DOHH2 (cell line): ENCODE measurements around the gene ASB15.

Experiments
- H3F3A ChIP-seq: fragments of 200-600 bp; sonication (generic), shearing (Covaris generic); 2 replicates; pipeline ENCODE4 v1.6.0; 2016; ENCODE audit warnings: antibody characterized with exemption, mild to moderate bottlenecking; ENCODE audit not compliant: control insufficient read depth, insufficient read depth
- H3K27ac ChIP-seq: fragments of 200-600 bp; sonication (generic); 2 replicates; pipeline ENCODE4 v1.5.1; 2014; ENCODE audit warnings: low read depth, mild to moderate bottlenecking, low read length, moderate library complexity
- H3K27me3 ChIP-seq: fragments of 200-600 bp; sonication (generic); 2 replicates; pipeline ENCODE4 v1.6.1; 2014; ENCODE audit warnings: mild to moderate bottlenecking, low read length, mixed read lengths; ENCODE audit not compliant: control insufficient read depth
- H3K36me3 ChIP-seq: fragments of 200-600 bp; sonication (generic); 2 replicates; pipeline ENCODE4 v1.6.1; 2014; ENCODE audit warnings: mild to moderate bottlenecking, low read length, moderate library complexity, mixed read lengths; ENCODE audit not compliant: control insufficient read depth
- H3K4me1 ChIP-seq: fragments of 200-600 bp; sonication (generic); 2 replicates; pipeline ENCODE4 v1.6.1; 2014; ENCODE audit warnings: mild to moderate bottlenecking, low read length, mixed read lengths; ENCODE audit not compliant: control insufficient read depth
- H3K4me2 ChIP-seq: fragments of 200-600 bp; sonication (generic); 2 replicates; pipeline ENCODE4 v1.6.0; 2014; ENCODE audit warnings: mild to moderate bottlenecking, low read length, moderate library complexity
- H3K4me3 ChIP-seq: fragments of 200-600 bp; sonication (generic); 2 replicates; pipeline ENCODE4 v1.5.1; 2014; ENCODE audit warnings: mild to moderate bottlenecking, low read length, mixed read lengths
- H3K79me2 ChIP-seq: fragments of 200-600 bp; sonication (generic); 2 replicates; pipeline ENCODE4 v1.6.1; 2014; ENCODE audit warnings: mild to moderate bottlenecking, low read length, mixed read lengths; ENCODE audit not compliant: control insufficient read depth
- H3K9me2 ChIP-seq: fragments of 200-600 bp; sonication (generic); replicated peaks from 2 replicates; pipeline ENCODE4 v1.6.1; 2014; ENCODE audit warnings: mild to moderate bottlenecking, low read length, mixed read lengths; ENCODE audit not compliant: control insufficient read depth
- H3K9me3 ChIP-seq: fragments of 200-600 bp; sonication (generic); 2 replicates; pipeline ENCODE4 v1.6.1; 2014; ENCODE audit warnings: antibody characterized with exemption, low read length, mixed read lengths; ENCODE audit not compliant: control insufficient read depth, insufficient read depth
- H4K20me1 ChIP-seq: fragments of 200-600 bp; sonication (generic); 2 replicates; pipeline ENCODE4 v1.6.0; 2014; ENCODE audit warnings: low read depth, mild to moderate bottlenecking, antibody characterized with exemption, low read length, moderate library complexity; ENCODE audit not compliant: control insufficient read depth, insufficient read depth
- EZH2phosphoT487 ChIP-seq: fragments of 200-600 bp; sonication (generic); IDR thresholded peaks from 2 replicates; pipeline ENCODE4 v1.6.1; 2017; ENCODE audit warnings: borderline replicate concordance, mild to moderate bottlenecking, antibody characterized with exemption, low read length, moderate library complexity, mixed read lengths
- TF ChIP-seq, protein P1 (sequence below): fragments of 200-600 bp; sonication (generic); IDR thresholded peaks from one replicate; pipeline ENCODE4 v1.5.1; 2014; ENCODE audit warnings: antibody characterized with exemption, mild to moderate bottlenecking, low read depth, low read length; ENCODE audit not compliant: poor library complexity, severe bottlenecking

ASB15 gene

DNA sequence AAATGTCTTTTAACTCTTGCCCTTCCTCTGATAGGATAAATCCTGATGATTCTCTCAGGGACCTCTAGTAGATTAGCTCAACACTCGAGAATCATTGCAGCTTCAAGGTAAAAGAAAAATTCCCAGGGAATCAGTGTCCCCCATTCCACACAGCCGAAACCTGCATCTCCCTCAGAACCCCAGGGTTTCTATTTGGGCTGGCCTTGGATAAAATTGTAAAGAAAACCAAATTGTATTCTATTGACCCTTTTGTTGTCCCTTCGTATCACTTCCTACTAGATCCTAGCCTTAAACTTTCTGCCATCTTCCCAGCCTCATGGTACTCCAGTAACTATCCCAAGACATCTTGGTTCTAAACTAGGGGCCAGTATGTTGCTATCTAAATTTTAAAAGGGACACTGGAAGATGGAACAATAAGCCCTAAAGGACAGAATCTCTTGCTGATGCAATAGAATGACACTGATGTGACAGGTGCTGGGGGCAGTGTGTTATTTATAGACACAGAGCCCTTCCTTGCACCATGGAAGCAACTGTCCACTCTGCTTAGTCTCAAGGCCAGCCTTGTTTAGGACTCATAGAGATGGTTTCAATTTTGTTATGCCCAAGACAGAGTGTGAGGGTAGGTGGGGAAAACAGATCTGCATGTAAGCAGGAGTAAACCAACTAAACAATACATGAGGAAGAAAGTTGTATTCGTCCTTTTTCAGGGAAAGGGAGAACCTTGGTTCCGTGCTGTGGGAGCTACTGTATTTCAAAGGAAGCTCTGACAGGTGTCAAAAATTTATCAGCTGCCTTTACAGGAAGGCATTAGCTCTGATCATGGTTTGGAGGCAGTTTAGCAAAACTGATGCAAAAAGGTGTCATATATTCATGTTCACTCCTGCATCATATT lies 7.6 kb downstream of the ASB15 start:
- H3K27ac ChIP-seq, result no peak overlapping the region
- no peaks in the 10 kb centered on the region for H3K79me2 ChIP-seq
- H3K4me1 ChIP-seq, result no peaks in the 10 kb centered on the region
- no peak overlapping the region for H3K4me3 ChIP-seq
- H3K36me3 ChIP-seq, result no peaks in the 10 kb centered on the region
- H3K27me3 ChIP-seq, result peaks cover 4% of the 10 kb centered on the region; the same call in 1 of the 2 replicates
- no peak overlapping the region for H3K4me2 ChIP-seq
- no peaks in the 10 kb centered on the region for H3K9me2 ChIP-seq
- H4K20me1 ChIP-seq, result no peaks in the 10 kb centered on the region
- TF ChIP-seq, protein P1, sequence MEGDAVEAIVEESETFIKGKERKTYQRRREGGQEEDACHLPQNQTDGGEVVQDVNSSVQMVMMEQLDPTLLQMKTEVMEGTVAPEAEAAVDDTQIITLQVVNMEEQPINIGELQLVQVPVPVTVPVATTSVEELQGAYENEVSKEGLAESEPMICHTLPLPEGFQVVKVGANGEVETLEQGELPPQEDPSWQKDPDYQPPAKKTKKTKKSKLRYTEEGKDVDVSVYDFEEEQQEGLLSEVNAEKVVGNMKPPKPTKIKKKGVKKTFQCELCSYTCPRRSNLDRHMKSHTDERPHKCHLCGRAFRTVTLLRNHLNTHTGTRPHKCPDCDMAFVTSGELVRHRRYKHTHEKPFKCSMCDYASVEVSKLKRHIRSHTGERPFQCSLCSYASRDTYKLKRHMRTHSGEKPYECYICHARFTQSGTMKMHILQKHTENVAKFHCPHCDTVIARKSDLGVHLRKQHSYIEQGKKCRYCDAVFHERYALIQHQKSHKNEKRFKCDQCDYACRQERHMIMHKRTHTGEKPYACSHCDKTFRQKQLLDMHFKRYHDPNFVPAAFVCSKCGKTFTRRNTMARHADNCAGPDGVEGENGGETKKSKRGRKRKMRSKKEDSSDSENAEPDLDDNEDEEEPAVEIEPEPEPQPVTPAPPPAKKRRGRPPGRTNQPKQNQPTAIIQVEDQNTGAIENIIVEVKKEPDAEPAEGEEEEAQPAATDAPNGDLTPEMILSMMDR, result no peak
- no peak for TF ChIP-seq EZH2phosphoT487
- no peaks in the 10 kb centered on the region for H3K9me3 ChIP-seq
- no peaks in the 10 kb centered on the region for H3F3A ChIP-seq

DNA sequence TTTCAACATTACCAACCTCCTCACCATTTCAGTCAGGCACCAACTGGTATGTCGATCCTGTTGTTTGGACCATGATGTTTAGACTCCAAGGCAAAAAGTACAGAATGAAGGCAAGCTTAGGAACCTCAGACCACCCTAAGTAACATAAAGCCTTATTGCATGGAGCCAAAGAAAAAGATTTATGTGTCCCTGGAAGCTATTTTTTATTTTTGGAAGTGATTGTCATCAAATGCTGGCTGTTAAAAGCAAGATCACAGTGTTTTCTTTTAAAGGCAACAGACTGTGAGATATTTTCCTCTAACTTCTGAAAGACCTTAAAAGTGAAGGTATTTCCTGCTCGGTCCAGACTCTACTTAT lies 8.2 kb downstream of the ASB15 start:
- H4K20me1 ChIP-seq, result no peaks in the 10 kb centered on the region
- no peak overlapping the region for H3K4me2 ChIP-seq
- H3K9me3 ChIP-seq, result no peaks in the 10 kb centered on the region
- H3K27ac ChIP-seq, result no peak overlapping the region
- H3F3A ChIP-seq, result no peaks in the 10 kb centered on the region
- TF ChIP-seq, protein P1, result no peak
- TF ChIP-seq EZH2phosphoT487, result no peak
- H3K27me3 ChIP-seq, result peaks cover 4% of the 10 kb centered on the region; the same call in 1 of the 2 replicates
- H3K4me3 ChIP-seq, result no peak overlapping the region
- no peaks in the 10 kb centered on the region for H3K9me2 ChIP-seq
- H3K36me3 ChIP-seq, result no peaks in the 10 kb centered on the region
- no peaks in the 10 kb centered on the region for H3K4me1 ChIP-seq
- H3K79me2 ChIP-seq, result no peaks in the 10 kb centered on the region

DNA sequence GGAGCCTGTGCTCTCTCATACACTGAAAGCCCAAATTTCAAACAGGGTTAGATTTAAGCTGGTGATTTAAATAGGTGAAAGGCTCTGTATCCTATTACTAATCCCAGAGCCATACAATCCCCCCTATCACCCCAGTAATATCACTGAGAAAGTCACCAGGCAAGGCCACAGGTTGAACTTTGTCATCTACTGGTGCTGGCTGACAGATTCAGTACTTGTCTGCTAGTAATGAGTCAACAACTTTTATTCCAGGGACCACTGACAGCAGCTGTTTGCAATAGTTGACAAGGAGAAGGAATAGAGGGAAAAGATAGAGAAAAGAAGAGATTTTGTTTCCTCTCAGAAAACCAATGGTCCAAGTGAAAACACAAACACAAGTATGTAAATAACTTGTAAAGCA lies 10.4 kb downstream of the ASB15 start:
- H3K36me3 ChIP-seq, result no peaks in the 10 kb centered on the region
- no peaks in the 10 kb centered on the region for H3K4me1 ChIP-seq
- H3K27ac ChIP-seq, result no peak overlapping the region
- H3K9me2 ChIP-seq, result no peaks in the 10 kb centered on the region
- no peaks in the 10 kb centered on the region for H3K9me3 ChIP-seq
- no peaks in the 10 kb centered on the region for H4K20me1 ChIP-seq
- no peak overlapping the region for H3K4me2 ChIP-seq
- no peaks in the 10 kb centered on the region for H3K79me2 ChIP-seq
- no peaks in the 10 kb centered on the region for H3F3A ChIP-seq
- no peak for TF ChIP-seq EZH2phosphoT487
- H3K4me3 ChIP-seq, result no peak overlapping the region
- 0 out of 2 replicates have a peak, but pooled peaks cover 3% of the 10 kb centered on the region for H3K27me3 ChIP-seq

DNA sequence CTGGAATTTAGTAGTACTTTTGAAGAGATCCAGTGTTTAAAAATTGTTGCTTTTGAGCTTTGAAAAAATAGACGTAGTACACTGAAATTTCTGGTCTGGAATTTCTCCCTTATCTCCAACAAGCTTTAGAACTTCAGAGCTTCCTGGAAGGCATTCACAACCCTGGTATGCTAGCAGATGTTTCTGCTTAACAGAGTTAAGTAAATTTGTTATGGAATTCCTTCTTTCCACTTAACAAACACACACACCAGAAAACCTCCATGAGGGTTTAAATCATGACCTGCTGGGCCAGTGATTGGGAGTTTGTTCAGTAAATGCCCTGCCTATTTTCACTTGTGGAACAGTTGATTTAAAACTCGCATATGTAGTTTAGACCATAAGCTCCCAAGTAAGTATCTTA lies 13.7 kb downstream of the ASB15 start:
- no peak overlapping the region for H3K27ac ChIP-seq
- no peak overlapping the region for H3K4me2 ChIP-seq
- no peaks in the 10 kb centered on the region for H3K9me3 ChIP-seq
- TF ChIP-seq EZH2phosphoT487, result no peak
- TF ChIP-seq, protein P1, result no peak
- H3K4me3 ChIP-seq, result no peak overlapping the region
- no peaks in the 10 kb centered on the region for H3K79me2 ChIP-seq
- 0 out of 2 replicates have a peak, but pooled peaks cover 3% of the 10 kb centered on the region for H3K27me3 ChIP-seq
- H3K4me1 ChIP-seq, result no peaks in the 10 kb centered on the region
- H4K20me1 ChIP-seq, result no peaks in the 10 kb centered on the region
- no peaks in the 10 kb centered on the region for H3K36me3 ChIP-seq
- no peaks in the 10 kb centered on the region for H3K9me2 ChIP-seq
- H3F3A ChIP-seq, result no peaks in the 10 kb centered on the region
